Measurements from ENCODE around the gene TREML2.

The TREML2 gene

DNA sequence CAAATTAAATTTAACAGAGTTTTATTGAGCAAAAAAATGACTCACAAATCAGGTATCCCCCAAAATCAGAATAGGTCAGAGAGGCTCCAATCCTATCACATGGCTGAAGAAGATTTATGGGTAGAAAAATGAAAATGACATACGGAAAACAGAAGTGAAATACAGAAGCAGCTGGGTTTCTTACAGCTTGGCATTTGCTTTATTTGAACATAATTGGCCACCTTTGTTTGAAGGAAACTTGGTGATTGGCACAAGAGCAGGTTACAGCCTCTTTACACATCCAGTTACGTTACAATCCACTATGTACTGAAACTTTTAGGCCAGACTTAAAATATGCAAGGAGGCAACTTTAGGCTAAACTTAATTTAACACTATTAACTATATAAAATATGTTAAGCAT is 26.3 kb downstream of the TREML2 start:
- FAIRE-seq: no peak

DNA sequence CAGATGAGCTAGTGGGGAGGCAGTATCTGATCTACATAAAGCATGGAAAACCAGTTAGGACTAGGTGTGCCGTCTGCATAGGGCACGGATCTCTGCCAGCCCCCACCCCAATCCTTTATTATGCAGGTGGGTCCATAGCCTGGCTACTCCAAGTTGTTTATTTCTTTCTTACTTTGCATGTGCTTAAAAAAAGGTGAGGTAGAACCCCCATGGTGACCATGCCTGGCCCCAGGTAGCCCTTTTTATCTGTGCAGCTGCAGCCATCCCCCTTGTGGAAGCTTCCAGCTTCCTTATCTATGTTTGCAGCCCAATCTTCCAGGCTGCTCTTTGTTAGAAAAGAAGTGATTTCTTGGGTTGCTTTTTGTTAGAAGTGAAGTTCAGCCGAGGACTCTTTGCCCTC is 29.0 kb downstream of the TREML2 start:
- FAIRE-seq: no peak

DNA sequence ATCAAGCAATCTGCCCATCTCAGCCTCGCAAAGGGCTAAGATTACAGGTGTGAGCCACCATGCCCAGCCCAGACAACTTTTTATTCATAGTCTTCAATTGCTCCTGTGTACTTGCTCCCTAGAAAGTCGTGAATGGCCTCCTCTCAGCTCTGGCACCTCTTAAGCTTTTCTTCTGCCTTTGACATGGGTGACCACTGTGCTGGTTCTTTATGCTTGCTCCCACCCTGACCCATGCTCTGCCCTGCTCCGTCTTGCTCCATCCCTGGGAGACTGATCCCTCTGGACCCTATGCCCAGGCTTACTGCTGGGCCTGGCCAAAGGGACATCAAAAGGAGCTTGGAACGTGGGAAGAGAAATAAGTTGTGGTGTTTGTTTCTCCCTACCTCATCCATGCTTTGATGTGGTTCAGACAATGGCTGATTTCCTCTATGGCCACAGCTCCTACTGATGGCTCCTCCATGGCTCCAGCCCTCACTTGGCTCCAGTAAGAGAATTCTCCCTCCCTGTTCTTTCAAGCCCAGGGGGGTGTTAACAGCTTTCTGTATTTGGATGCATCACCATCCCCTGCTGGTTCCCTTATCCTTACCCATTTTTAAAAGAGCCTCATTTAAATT is 30.3 kb downstream of the TREML2 start:
- FAIRE-seq: no peak

DNA sequence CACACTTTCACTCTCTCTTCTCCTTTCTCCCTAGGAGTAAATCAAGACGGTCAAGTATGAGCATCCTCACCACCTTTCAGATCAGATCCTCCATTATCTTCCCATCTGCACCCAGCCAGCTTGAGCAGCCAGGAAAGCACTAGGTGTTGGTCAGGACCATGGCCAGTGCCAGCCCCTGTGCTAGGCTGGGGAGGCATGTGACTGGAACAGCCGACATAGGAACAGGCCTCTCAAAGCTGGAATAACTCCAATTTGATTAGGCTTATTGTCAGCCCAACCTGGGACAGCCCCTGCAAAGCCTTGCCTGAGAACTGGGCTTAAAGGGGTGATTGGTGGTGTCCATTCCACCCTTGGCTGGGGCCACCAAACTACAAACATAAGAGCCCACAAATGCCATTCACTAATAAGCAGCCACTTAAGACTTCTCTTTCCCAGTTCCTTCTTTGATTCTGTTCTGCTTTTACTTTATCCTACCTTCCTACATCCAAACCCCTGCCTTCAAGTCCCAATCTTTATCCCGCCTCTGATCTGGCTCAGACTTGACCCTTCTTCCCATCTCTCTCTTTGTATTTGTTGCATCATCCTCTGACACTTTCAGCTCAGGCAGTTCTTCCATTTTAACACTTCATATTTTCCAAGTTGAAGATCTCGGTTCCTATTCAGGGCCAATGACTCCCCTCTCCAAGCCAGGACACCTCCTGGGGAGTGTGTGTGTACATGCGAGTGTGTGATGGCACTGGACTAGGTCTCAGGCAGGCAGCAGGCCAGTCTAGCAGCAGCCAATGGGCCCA is 33.6 kb downstream of the TREML2 start:
- no peak for FAIRE-seq

DNA sequence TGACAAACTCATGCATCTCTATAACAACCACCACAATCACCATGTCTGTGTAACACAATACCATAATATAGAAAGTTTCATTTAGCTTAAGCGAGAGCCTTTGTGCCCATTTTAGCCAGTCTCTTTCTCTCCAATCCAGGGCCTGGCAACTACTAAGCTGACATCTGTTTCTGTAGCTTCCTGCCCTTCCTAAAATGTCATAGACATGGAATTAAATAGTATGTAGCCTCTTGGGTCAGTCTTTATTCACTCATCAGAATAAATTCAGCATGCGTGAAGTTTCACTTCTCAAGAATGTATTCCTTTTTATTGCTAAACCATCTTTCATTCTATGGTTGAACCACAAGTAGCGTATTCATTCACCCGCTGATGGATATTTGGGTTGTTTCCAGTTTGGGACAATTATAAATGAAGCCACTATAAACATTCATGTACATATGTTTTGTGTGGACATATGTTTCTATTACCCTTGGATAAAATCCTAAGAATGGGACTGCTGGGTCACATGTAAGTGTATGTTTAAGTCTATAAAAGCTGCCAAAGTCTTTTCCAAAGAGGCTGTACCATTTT is 36.3 kb downstream of the TREML2 start:
- FAIRE-seq: no peak

DNA sequence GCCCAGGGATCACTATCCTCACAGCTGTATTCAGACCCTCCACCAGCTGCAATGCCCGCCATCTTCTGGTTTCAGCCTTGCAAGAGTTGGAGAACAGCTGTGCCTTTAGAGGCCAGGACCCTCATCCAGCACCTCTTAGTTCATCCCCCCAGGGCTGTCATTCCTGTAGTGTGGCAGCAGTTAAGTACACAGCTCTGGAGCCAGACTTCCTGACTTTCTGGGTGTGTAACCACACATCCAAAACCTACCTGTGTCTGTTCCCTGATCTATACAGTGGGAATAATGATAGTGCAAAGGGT is 37.6 kb downstream of the TREML2 start:
- FAIRE-seq: no peak

DNA sequence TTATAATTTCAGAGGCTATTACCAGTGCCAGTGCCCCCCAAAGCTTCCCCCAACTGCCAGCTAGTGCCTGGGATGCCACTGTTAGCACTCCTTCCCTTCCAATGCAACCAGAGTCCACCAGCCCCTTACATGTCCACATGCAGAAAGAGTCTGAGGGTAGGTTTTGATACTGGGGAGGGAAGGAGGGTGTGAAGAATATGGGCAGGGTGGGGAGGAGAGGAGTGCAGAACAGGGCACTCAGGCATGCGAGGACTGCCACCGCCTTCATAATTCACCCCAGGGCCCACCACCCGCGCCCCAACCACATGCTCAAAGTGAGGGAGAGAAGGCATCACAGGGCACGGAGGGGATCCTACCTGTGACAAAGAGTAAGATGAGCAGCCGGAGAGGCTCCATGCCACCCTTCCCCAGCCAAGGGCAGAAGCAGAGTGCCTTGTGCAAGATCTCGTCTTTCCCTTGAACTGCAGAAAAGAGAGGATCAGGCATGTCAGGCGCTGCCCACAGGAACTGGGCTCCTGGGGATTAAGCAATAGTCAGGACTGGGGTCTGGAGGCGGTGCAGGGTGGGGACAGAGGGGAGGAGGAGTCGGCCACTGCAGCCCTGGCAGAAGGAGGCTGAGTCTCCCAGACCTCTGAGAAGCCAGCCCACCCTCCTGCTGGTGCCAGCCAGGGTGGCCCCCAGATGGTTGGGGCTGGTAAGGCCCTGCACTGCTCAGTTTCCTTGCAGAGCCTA is 38.1 kb downstream of the TREML2 start, which contains the start of gene TREM2:
Gene TREM2 (minus strand): TSS at position 430 of the 732 bp plus-strand sequence. CDS start 34 bp downstream, at position 396.
- no peak for FAIRE-seq

DNA sequence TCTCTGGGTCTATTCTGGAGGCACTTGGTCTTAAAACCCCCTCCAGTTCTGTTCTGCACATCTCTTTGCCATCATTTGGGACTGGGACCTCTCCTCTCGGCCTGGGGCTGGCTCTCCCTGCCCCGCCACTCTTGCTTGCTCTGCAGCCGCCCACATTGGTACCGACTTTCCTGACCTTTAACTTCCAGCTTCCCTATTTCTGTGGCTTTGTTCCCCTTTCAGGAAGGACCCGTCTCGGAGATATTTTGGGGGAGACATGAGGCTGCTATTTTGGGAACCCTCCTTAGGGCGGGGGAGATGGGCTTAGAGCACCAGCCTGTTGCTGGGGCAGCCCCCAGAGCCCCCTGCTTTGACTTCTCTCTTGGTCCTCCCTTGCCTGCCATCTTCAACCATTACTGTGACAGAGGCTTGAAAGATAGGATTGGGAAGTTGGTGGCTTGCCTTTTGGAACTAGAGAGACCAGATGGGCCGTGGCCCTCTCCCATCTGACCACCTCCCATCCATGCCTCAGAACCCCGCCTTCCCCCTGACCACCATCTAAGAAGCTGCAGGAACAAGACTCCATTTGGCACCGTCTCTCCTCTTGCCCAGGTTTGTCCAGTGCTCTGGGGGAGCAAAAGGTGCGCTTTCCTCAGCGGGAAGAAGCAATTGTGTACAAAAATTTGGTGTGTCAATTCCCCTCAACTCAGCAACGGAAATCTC is 38.9 kb downstream of the TREML2 start:
- FAIRE-seq: no peak

DNA sequence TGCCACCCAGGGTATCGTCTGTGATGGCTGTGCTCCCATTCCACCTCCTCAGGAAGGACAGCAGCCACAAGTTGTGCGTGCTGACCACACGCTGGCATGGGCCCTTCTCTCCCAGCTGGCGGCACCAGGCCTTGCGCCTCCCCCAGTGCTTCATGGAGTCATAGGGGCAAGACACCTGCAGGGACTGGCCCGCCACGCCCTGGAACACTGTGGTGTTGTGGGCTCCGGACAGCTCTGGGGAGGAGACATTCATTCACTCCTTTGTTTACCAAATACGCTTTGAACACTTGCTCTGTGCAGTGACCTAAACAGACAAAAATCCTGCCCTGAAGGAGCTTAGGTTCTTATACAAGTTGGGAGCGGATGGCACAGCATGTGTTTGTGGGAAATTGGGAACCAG is 39.6 kb downstream of the TREML2 start:
- FAIRE-seq: no peak

DNA sequence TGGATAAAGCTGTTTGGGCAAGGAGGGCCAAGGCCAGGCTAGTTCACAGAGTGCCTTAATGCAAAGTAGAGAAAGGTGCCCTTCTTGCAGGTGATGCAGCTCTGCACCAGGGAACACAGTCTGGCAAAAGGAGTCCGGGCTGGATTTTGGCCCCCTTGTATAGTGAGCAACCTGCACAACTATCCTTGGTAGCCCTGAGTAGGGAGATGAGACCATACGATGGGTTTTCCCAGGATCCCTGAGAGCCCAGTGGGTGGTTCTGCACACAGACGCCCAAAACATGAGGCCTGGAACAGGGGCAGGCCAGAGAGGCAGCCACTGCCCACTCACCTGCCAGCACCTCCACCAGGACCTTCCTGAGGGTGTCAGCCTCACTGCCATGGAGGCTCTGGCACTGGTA is 40.0 kb downstream of the TREML2 start:
- no peak for FAIRE-seq

DNA sequence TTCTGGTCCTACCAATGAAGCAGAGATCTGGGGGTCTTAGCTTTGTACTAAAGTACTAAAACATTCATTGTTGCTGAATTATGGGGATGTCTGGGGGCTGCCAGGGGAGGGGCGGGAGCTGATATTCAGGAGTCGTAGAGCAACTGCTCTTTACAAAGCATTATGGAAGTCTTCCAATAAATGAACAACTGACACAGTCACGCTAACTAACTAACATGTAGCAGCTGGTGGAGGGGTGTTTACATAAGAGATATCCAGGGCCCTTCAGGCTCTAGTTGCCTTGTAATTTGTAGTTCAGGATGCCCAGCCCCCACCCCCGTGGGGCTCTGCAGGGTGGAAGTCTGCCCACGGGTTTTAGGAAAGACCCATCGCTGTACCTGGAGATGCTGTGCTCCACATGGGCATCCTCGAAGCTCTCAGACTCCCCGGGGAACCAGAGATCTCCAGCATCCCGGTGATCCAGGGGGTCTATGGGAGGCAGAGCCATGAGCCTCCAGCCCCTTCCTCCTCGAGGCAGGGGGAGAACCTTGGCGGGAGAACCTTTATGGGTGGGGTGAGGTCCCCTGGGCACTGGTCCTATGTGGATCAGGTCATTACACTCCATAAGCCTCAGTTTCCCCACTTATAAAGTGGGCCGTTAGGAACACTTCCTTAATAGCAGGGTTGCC is 41.4 kb downstream of the TREML2 start:
- no peak for FAIRE-seq

DNA sequence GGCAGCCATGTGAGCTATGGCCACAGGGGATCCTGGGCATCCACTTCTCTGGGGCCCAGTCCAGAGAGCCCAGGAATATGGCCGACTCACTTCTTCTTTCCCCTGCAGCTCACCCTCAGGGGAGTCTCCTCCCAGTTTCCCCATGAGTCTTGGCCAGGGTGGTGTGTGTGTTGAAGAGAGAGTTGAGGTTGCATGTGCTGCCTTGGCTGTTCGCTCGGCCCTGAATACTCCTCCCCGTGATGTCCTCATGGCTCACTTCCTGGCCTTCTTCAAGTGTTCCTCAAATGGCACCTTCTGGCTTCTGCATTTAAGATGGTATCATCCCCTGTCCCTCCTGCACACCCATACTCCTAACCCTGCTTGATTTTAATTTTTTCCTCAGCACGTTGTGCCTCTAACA is 43.6 kb downstream of the TREML2 start:
- FAIRE-seq: no peak

DNA sequence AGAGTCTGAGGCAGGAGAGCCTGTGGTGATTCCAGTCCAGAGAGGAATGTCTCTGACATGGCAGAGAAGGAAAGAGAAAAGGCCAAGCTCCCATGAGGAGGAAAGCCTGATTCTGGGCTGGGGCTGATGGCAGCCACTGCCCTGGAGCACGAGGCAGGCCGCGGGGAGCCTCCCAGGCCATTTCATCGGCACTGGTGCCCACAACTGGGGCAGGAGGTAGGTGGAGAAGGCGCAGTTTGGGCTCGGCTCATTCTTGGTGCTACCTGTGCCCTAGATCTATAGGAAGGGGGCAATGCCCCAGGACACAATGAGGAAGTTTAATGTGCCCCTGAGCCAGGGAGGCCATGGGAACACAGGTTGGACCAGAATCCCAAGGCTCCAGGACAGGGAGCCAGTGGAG is 44.2 kb downstream of the TREML2 start:
- no peak for FAIRE-seq

DNA sequence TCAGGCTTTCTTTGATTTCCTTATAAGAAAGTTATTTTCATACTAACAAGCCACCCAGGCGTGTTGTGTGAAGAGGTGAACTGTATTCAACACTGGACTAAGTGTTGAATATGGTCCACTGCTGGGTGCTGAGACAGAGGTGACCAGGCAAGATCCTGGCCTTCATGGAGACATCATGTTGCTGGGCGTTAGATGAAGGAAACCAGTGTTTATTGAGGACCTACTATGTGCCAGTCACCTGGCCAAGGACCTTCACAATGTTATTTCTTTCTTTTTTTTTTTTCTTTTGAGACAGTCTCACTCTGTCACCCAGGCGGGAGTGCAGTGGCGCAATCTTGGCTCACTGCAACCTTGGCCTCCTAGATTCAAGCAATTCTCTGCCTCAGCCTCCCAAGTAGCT is 44.9 kb downstream of the TREML2 start:
- no peak for FAIRE-seq

DNA sequence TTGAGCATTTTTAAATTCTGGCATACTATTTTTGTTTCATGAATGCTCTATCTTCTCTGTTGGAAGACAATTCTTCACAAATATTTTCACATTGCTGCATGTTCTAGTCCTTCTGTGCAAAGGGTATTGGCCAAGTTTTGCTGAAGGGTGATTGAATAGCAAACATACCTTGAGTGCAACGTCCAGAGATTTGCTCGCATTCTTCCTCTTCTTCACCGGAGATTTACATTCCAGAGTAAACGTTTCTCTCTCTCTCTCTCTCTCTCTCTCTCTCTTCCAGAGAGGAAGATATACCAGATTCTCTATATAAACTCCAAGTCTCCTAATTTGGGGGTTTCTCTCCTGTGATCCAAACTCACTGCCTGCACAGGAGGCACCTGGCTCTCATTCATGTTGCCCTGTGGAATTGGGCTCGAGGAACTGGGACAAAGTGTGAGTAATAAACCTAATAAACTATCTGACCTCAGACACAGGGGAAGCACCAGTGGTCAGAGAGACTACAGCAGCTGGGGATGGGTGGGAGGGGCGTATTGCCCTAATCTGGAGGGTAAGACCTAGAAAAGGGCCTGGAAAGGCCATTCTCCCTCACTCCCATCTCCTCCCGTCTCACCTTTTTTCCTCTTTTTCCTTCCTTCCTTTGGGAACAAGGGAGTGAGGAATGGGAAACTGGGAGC is 45.7 kb downstream of the TREML2 start:
- no peak for FAIRE-seq

DNA sequence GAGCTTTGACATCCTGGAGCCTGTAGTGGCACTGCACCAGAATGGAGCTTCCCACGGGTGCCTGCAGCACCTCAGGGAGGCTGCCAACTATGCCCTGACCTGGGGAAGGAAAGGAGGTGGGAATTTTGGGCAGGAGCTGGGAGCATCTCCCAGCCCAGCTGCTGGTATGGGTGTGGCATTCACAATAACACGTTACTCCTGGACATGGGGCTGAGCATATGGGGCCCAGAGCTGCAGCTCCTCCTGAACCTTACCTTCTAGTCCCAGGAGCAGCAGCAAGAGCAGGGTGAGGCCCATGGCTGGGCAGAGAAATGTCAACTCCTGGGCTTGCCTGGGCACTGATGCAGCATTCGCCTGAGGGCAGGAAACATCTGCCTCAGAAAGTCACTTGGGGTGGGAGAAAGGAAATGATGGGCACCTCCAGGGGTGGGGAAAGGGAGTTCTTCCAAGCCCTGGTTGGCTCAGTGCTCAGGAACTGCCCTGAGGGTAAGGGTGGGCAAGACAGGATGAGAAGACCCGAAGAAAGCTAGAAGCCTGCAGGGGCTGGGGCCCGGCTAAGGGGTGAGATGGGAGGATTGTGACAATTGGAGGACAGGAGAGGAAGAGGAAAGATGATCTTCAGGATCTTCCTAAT is 46.8 kb downstream of the TREML2 start, which contains the start of gene TREML1:
Gene TREML1 (minus strand): TSS at position 356 of the 634 bp plus-strand sequence. CDS start 59 bp downstream, at position 297.
- FAIRE-seq: no peak

DNA sequence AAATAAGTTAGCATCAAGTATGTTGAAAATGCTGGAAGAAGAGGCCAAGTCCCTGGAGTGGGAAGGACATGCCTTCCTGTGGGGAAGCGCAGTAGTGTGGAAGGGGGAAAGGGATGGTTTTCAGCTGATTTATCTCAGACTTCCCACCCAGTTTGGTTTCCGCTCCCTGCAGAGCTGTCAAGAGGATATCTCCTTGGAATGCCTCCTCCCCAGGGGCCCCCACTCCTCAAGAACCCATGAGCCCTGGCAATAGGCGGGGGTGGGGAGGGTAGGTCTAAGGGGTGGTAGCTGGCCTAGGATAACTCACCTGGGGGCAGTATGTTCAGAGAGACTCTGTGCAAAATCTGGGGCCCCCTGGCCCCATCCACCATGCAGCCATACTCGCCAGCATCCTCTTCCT is 47.5 kb downstream of the TREML2 start:
- no peak for FAIRE-seq

DNA sequence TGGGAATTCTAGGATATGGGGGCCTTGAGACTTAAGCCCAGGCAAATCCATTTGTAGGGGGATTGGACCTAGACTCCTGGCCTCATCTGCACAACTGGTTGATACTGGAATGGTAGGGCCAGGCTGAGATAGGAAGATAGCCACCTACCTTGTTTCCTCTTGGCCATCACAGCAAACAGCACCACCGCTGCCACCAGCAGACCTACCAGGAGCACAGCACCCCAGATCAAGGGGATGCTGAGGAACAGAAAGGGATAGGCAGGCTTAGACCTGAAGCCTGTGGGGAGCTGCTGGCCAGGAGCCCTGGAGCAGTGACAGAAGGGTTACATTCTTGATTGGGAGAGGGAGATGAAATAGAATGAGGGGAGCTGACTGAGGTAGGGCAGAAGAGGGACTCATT is 50.3 kb downstream of the TREML2 start:
- no peak for FAIRE-seq

DNA sequence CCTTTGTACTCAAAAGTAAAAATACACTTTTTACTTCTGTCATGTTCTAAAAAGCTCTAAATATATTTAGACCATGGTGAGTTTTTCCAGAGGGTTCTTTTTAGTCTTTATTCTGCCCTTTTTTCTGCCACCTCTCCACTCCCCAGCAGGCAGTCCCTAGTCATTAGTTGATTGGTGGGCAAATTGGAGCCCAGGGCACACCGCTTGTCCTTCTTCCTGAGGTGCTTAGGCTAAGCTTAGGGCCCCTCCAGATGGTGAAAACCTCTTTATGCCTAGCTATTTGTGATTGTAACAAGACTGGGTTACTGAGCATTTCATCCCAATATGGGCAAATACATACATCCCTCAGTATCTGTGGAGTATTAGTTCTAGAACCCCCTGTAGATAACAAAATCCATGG is 53.0 kb downstream of the TREML2 start:
- FAIRE-seq: no peak

Measured in islet of Langerhans (tissue), 1 donor.